Measurements from ENCODE around the gene IRF1.

IRF1 gene

GRCh38 chr5:132471944-132472343 is 18.6 kb downstream of the IRF1 start:
- no peak overlapping the region for H2BK15ac ChIP-seq (replicated peaks; ENCODE audit: low read depth)
- no peak overlapping the region for H3K56ac ChIP-seq (ENCODE audit: low read length)
- H3K27me3 ChIP-seq (ENCODE audit: insufficient read depth, low read length, poor library complexity): no peaks in the 10 kb centered on the region
- no peak overlapping the region for H3K4ac ChIP-seq (ENCODE audit: low read depth, low read length)
- H3K18ac ChIP-seq (ENCODE audit: low read length): no peak overlapping the region
- H3K23ac ChIP-seq (ENCODE audit: low read length): no peak overlapping the region
- no peaks in the 10 kb centered on the region for H3K36me3 ChIP-seq (ENCODE audit: control insufficient read depth, insufficient read depth, low read length)
- no peak overlapping the region for H3K4me2 ChIP-seq (ENCODE audit: low read length)
- no peak overlapping the region for H3K4me3 ChIP-seq (ENCODE audit: low read length)
- no peak overlapping the region for H3K27ac ChIP-seq (ENCODE audit: low read depth, low read length)
- no peaks in the 10 kb centered on the region for H3K79me1 ChIP-seq (ENCODE audit: low read length)
- H3K4me1 ChIP-seq (ENCODE audit: control insufficient read depth, low read depth, low read length): peaks cover 7% of the 10 kb centered on the region
- H2BK5ac ChIP-seq (ENCODE audit: low read length): no peak overlapping the region
- no peak for DNase-seq
- no peak overlapping the region for H4K8ac ChIP-seq (ENCODE audit: low read depth, low read length)
- no peak overlapping the region for H2BK120ac ChIP-seq (ENCODE audit: low read depth, low read length)
- H2AK5ac ChIP-seq (ENCODE audit: low read length): no peak overlapping the region
- no CpG with 5 or more reads among the region's 7 CpGs for WGBS (ENCODE audit: extremely low coverage, insufficient coverage, low lambda C conversion rate)
- no peak overlapping the region for H3K9ac ChIP-seq (ENCODE audit: low read length)
- H3K79me2 ChIP-seq (ENCODE audit: control insufficient read depth, insufficient read depth, low read length): no peaks in the 10 kb centered on the region
- no peak overlapping the region for H4K5ac ChIP-seq (ENCODE audit: low read length)

- H3K4me1 ChIP-seq (ENCODE audit: control insufficient read depth, low read depth, low read length): peaks cover 7% of the 10 kb centered on the region
- H3K27me3 ChIP-seq (ENCODE audit: insufficient read depth, low read length, poor library complexity): no peaks in the 10 kb centered on the region
These were observed 19.2 kb downstream of the IRF1 start for GRCh38 chr5:132471151-132471907.

DNA sequence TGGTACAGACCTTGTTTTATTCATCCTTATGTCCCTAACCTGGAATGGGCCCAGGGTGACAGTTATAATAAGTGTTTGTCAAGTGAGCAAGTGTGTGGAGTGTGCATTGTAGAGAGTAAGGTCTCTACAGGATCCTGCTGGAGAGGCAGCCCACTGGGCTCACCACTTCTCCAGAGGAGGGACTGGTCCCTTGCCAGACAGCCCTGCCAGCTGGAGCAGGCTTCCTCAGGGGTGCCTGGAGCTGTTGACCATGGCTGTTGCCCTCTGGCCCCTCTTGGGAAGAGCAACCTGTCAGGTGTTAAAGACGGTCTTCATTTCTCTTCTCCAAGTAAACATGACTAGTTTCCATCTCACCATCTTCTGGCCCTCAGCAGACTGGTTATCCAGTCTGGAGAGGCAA is 20.0 kb downstream of the IRF1 start:
- Histone ChIP-seq H3K4ac (ENCODE audit: low read depth, low read length) (no peak overlapping the region), H3K9ac (ENCODE audit: low read length) (no peak overlapping the region), H3K4me3 (ENCODE audit: low read length) (no peak overlapping the region), H3K36me3 (ENCODE audit: control insufficient read depth, insufficient read depth, low read length) (no peaks in the 10 kb centered on the region), H3K4me1 (ENCODE audit: control insufficient read depth, low read depth, low read length) (peaks cover 7% of the 10 kb centered on the region), H2BK120ac (ENCODE audit: low read depth, low read length) (no peak overlapping the region), H3K4me2 (ENCODE audit: low read length) (no peak overlapping the region), H2AK5ac (ENCODE audit: low read length) (no peak overlapping the region), H3K23ac (ENCODE audit: low read length) (no peak overlapping the region), H3K18ac (ENCODE audit: low read length) (no peak overlapping the region), H2BK5ac (ENCODE audit: low read length) (no peak overlapping the region), H3K56ac (ENCODE audit: low read length) (no peak overlapping the region), H4K8ac (ENCODE audit: low read depth, low read length) (no peak overlapping the region), H3K27me3 (ENCODE audit: insufficient read depth, low read length, poor library complexity) (no peaks in the 10 kb centered on the region), H3K79me2 (ENCODE audit: control insufficient read depth, insufficient read depth, low read length) (no peaks in the 10 kb centered on the region), H4K5ac (ENCODE audit: low read length) (no peak overlapping the region), H2BK15ac (replicated peaks; ENCODE audit: low read depth) (no peak overlapping the region), H3K79me1 (ENCODE audit: low read length) (no peaks in the 10 kb centered on the region), H3K27ac (ENCODE audit: low read depth, low read length) (no peak overlapping the region)
- WGBS (ENCODE audit: extremely low coverage, insufficient coverage, low lambda C conversion rate): no CpG with 5 or more reads among the region's 1 CpG
- DNase-seq: no peak

More at GRCh38 chr5:132471151-132471907, 19.2 kb downstream of the IRF1 start:
- DNase-seq: no peak
- H3K4ac ChIP-seq (ENCODE audit: low read depth, low read length): no peak overlapping the region
- H3K9ac ChIP-seq (ENCODE audit: low read length): no peak overlapping the region
- H2AK5ac ChIP-seq (ENCODE audit: low read length): no peak overlapping the region
- H3K4me2 ChIP-seq (ENCODE audit: low read length): no peak overlapping the region
- no peak overlapping the region for H3K27ac ChIP-seq (ENCODE audit: low read depth, low read length)
- H3K79me1 ChIP-seq (ENCODE audit: low read length): no peaks in the 10 kb centered on the region
- H3K36me3 ChIP-seq (ENCODE audit: control insufficient read depth, insufficient read depth, low read length): no peaks in the 10 kb centered on the region
- H4K5ac ChIP-seq (ENCODE audit: low read length): no peak overlapping the region
- H3K4me3 ChIP-seq (ENCODE audit: low read length): no peak overlapping the region
- no peak overlapping the region for H2BK5ac ChIP-seq (ENCODE audit: low read length)
- no peaks in the 10 kb centered on the region for H3K79me2 ChIP-seq (ENCODE audit: control insufficient read depth, insufficient read depth, low read length)
- no peak overlapping the region for H4K8ac ChIP-seq (ENCODE audit: low read depth, low read length)
- no peak overlapping the region for H2BK15ac ChIP-seq (replicated peaks; ENCODE audit: low read depth)
- no peak overlapping the region for H3K18ac ChIP-seq (ENCODE audit: low read length)
- H3K23ac ChIP-seq (ENCODE audit: low read length): no peak overlapping the region
- H2BK120ac ChIP-seq (ENCODE audit: low read depth, low read length): no peak overlapping the region
- no peak overlapping the region for H3K56ac ChIP-seq (ENCODE audit: low read length)
- no CpG with 5 or more reads among the region's 2 CpGs for WGBS (ENCODE audit: extremely low coverage, insufficient coverage, low lambda C conversion rate)

DNA sequence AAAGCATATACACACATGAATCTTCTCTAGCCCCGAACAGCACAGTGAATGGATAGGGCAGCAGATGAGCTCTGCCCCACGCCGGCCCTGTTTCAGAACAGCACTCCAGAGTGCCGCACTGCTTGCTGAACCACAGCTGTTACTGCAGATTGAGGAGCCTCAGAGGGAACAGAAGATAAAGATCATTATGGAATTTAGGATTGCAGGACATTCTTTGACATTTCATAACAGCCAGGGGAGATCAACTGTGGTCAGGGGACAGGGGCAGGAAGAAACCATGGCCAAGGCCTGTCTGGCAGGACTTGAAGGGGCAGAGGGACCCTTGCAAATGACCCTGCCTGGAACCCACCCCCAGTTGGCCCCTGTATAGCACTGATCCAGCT is 20.6 kb downstream of the IRF1 start:
- Histone ChIP-seq H3K79me2 (ENCODE audit: control insufficient read depth, insufficient read depth, low read length) (no peaks in the 10 kb centered on the region), H3K56ac (ENCODE audit: low read length) (no peak overlapping the region), H2AK5ac (ENCODE audit: low read length) (no peak overlapping the region), H2BK5ac (ENCODE audit: low read length) (no peak overlapping the region), H3K36me3 (ENCODE audit: control insufficient read depth, insufficient read depth, low read length) (no peaks in the 10 kb centered on the region), H3K79me1 (ENCODE audit: low read length) (no peaks in the 10 kb centered on the region), H2BK15ac (replicated peaks; ENCODE audit: low read depth) (no peak overlapping the region), H3K27ac (ENCODE audit: low read depth, low read length) (no peak overlapping the region), H3K4ac (ENCODE audit: low read depth, low read length) (no peak overlapping the region), H3K23ac (ENCODE audit: low read length) (no peak overlapping the region), H2BK120ac (ENCODE audit: low read depth, low read length) (no peak overlapping the region), H3K4me1 (ENCODE audit: control insufficient read depth, low read depth, low read length) (peaks cover 4% of the 10 kb centered on the region), H3K27me3 (ENCODE audit: insufficient read depth, low read length, poor library complexity) (no peaks in the 10 kb centered on the region), H4K8ac (ENCODE audit: low read depth, low read length) (no peak overlapping the region), H3K4me3 (ENCODE audit: low read length) (no peak overlapping the region), H3K9ac (ENCODE audit: low read length) (no peak overlapping the region), H4K5ac (ENCODE audit: low read length) (no peak overlapping the region), H3K4me2 (ENCODE audit: low read length) (no peak overlapping the region), H3K18ac (ENCODE audit: low read length) (no peak overlapping the region)
- no peak for DNase-seq
- no CpG with 5 or more reads among the region's 4 CpGs for WGBS (ENCODE audit: extremely low coverage, insufficient coverage, low lambda C conversion rate)

DNA sequence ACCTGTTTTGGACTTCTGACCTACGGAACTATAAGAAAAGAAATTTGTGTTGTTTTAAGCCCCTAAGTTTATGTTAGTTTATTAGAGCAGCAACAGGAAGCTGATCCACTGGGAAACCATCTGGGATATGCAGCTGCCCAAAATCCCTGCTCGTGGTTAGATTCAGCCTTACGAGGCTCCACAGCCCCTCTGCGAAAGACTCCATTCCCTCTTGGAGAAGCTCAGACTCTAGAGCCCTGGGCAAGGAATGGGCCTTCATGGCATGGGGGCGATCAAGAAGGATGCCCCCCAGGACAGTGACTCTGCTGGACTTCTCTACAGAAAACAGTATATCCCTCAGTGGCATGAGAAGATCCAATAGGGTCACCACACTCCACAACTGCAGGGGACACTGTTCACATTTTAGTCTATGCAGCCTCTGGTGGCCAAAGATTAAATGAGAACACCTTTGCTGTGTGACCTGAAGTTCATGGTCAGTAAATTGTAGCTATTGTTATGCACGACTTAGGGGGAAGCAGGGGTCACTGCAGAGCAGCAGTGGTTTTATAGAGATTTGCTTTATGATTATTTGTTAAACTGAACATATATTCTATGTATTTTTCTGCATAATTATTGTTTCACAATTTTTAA is 21.1 kb downstream of the IRF1 start:
- WGBS (ENCODE audit: extremely low coverage, insufficient coverage, low lambda C conversion rate): no CpG with 5 or more reads among the region's 6 CpGs
- Histone ChIP-seq H2BK5ac (ENCODE audit: low read length) (no peak overlapping the region), H3K4ac (ENCODE audit: low read depth, low read length) (no peak overlapping the region), H3K27ac (ENCODE audit: low read depth, low read length) (no peak overlapping the region), H3K79me2 (ENCODE audit: control insufficient read depth, insufficient read depth, low read length) (no peaks in the 10 kb centered on the region), H3K56ac (ENCODE audit: low read length) (no peak overlapping the region), H3K18ac (ENCODE audit: low read length) (no peak overlapping the region), H3K4me1 (ENCODE audit: control insufficient read depth, low read depth, low read length) (peaks cover 6% of the 10 kb centered on the region), H3K36me3 (ENCODE audit: control insufficient read depth, insufficient read depth, low read length) (no peaks in the 10 kb centered on the region), H3K27me3 (ENCODE audit: insufficient read depth, low read length, poor library complexity) (no peaks in the 10 kb centered on the region), H3K9ac (ENCODE audit: low read length) (no peak overlapping the region), H3K23ac (ENCODE audit: low read length) (no peak overlapping the region), H3K79me1 (ENCODE audit: low read length) (no peaks in the 10 kb centered on the region), H2AK5ac (ENCODE audit: low read length) (no peak overlapping the region), H4K8ac (ENCODE audit: low read depth, low read length) (no peak overlapping the region), H3K4me3 (ENCODE audit: low read length) (no peak overlapping the region), H2BK15ac (replicated peaks; ENCODE audit: low read depth) (no peak overlapping the region), H4K5ac (ENCODE audit: low read length) (no peak overlapping the region), H2BK120ac (ENCODE audit: low read depth, low read length) (no peak overlapping the region), H3K4me2 (ENCODE audit: low read length) (no peak overlapping the region)
- DNase-seq: no peak
